SK-N-SH (cell line): ENCODE results near the gene SLC25A26.

ENCODE experiments used
- CTCF ChIP-seq: fragments of 200-600 bp; sonication (generic); IDR thresholded peaks from 2 replicates; pipeline ENCODE4 v1.6.1; 2017; ENCODE audit warnings: antibody characterized with exemption, mild to moderate bottlenecking, moderate library complexity
- EP300 ChIP-seq, 2 experiments: IDR thresholded peaks; 2 replicates each; pipeline versions ENCODE4 v1.4.0 to v1.6.1; 2012; ENCODE audit warnings: borderline replicate concordance in 1 of 2, low read depth in 1 of 2, low read length in 1 of 2
- FOXJ3 ChIP-seq: sonication (generic); formaldehyde crosslinking; IDR thresholded peaks from 2 replicates; pipeline ENCODE4 v1.5.1; 2020; ENCODE audit warnings: mild to moderate bottlenecking, missing genetic modification reagents
- POLR2AphosphoS5 ChIP-seq: IDR thresholded peaks from 2 replicates; pipeline ENCODE4 v1.6.1; 2012; ENCODE audit warnings: low read depth, low read length
- RAD21 ChIP-seq: IDR thresholded peaks from 2 replicates; pipeline ENCODE4 v1.6.1; 2012; ENCODE audit warnings: mild to moderate bottlenecking, low read length

GRCh38 chr3:66397745-66398144, 176.9 kb downstream of the SLC25A26 start:
- TF ChIP-seq CTCF (no peak), POLR2AphosphoS5 (no peak), EP300 (IDR thresholded peaks at IDR 0.05; ENCODE audit: borderline replicate concordance in 1 of 2, low read depth in 1 of 2, low read length in 1 of 2) (no peak), RAD21 (no peak), FOXJ3 (no peak)
